ENCODE data around the gene RPS15.

The RPS15 gene

DNA sequence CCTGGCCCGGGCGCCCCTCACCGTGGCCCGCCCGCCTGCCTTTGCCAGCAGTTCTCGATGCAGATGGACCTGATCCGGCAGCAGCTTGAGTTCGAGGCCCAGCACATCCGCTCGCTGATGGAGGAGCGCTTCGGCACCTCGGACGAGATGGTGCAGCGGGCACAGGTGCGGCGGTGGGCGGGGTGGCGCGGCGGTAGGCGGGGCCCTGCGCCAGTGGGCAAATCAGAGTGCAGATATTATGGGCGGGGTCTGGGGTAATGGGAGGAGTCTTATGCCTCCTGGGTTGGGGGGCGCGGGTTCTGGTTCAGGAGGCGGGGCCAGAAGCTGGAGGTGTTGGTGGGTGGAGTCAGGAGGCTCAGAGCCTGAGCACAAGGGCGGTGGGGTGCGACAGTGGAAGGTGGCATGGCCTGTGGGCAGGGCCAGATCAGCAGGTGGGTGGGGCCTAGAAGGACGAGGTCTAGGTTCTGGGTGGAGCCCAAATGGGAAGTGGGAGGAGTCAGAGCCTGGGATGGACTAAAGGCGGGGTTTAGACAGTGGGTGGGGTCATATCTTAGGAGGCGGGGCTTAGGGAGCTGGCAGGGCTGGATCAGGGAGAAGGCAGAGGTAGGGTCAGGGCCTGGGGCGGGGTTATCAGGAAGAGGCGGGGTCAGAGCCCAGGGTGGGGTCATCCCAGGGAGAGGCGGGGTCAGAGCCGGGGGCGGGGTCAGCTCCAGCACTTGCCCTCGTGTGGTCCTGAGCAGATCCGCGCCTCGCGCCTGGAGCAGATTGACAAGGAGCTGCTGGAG is 17.3 kb downstream of the RPS15 start:
- DNase-seq, result no peak

DNA sequence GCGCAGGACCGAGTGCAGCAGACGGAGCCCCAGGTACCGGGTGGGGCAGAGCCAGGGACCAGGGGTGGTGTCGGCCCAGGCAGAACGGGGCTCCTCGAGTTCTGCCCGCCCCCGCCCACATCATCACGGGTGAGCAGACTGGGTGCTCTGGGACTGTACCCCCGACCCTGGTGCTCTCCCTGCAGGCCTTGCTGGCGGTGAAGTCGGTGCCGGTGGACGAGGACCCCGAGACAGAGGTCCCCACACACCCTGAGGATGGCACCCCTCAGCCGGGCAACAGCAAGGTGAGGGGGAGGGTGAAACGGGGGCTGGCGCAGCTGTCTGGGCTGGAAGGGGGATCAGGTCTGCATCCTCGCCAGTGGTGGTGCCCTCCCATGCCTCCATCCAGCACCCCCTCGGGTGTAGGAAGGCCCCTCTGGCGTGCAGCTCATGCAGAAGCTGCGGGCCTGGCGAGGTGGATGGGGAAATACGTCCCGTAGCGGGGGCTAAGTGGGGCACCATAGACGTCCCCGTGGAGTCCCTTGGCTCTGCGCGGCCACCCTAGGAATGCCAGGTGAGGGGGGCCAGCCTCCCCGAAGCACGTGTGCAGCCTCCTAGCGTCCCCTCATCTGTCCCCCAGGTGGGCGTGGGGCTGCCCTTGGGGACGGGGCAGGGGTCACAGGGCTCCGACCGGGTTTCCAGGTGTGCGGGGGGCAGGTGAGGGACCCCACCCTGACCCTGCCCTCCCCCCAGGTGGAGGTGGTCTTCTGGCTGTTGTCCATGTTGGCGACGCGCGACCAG is 18.1 kb downstream of the RPS15 start:
- no peak for DNase-seq

DNA sequence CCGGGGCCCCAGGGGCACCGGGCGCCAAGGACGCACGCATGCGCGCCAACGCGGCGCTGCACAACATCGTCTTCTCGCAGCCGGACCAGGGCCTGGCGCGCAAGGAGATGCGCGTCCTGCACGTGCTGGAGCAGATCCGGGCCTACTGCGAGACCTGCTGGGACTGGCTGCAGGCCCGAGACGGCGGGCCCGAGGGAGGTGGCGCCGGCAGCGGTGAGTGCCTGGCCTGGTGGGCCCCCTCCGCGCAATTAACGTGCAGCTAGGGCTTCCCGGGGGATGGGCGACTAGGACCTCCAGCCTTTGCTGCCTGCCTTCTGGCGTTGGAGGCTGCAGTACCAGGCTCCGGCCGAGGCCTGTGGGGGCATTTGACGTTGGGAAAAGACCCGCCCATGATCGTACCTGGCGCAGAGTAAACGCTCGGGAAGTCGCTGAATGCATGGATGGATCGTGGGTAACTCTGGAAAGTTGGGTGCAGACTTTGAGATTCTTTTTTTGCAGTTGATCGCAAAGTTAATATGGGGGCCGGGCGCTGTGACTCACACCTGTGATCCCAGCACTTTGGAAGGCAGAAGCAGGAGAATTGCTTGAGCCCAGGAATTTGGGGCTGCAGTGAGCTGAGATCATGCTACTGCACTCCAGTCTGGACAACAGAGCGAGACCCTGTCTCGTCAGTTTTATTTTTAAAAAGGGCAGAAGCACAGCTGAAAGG is 19.0 kb downstream of the RPS15 start:
- no peak for DNase-seq

DNA sequence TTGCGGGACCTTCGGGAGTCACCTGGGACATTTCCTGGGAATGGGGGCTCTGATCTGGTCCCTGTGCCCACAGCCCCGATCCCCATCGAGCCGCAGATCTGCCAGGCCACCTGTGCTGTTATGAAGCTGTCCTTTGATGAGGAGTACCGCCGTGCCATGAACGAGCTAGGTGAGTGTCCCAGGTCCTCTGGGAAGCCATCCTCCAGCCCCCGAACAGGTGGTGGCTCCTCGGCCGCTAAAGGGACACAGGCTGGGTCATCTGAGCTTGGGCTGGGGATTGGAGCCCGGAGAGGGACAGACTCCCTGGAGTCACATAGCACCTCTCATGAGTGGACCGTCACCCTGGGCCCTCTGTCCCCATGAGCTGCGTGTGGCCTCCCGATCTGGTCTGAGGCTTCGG is 19.7 kb downstream of the RPS15 start:
- no peak for DNase-seq

DNA sequence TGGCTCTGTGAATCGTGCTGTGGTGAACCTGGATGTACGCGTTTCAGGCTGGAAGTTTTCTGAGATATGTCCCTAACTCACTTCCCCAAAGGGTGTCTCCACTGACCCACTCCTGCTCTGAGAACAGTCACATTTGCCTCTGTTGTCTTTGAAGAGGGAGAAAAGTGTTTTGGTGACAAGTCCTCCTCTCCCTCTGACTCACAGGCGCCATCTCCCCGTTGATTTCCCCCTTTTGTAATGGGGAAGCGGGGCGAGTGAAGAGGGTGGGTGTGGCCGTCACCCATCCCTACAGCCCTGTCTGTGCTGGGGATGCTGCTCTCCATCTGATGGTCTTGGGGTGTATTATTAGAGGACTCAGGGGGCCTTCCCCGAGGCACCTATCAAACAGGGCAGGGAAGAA is 21.3 kb downstream of the RPS15 start:
- DNase-seq, result no peak

DNA sequence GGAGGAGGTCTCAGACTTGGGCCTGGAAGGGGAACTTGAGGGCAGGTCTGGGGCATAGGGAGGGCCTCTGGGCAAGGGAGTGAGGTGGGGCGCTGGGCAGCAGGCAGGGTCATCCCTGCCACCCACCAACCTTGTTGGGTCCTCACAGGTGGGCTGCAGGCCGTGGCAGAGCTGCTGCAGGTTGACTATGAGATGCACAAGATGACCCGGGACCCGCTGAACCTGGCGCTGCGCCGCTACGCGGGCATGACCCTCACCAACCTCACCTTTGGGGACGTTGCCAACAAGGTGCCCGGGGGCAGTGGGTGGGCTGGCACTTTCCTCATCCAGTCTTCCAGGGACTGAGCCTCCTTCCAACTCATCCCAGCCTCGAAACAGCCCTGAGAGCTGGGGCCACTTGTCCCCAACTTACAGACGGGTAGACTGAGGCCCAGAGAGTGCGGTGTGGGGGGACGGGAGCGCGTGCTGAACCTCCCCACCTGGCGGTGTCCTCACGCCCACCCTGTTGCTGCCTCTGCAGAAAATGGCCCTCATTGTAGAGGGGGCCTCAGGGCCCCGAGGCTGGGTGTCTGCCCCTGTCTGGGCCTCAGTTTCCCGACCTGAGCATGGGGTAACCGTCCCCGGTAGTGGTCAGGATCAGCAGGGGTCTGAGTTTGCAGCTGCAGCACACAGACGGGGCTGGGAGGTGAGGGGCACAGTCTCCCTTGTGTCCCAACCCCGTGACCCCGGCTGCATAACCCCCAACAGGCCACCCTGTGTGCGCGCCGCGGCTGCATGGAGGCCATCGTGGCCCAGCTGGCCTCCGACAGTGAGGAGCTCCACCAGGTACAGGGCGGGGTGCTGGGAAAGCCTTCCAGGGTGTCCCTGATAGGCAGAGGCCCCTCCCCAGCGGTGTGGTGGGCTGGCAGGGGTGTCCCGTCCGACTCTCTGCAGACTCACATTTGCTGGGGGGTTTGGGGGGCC is 22.1 kb downstream of the RPS15 start:
- no peak for DNase-seq

DNA sequence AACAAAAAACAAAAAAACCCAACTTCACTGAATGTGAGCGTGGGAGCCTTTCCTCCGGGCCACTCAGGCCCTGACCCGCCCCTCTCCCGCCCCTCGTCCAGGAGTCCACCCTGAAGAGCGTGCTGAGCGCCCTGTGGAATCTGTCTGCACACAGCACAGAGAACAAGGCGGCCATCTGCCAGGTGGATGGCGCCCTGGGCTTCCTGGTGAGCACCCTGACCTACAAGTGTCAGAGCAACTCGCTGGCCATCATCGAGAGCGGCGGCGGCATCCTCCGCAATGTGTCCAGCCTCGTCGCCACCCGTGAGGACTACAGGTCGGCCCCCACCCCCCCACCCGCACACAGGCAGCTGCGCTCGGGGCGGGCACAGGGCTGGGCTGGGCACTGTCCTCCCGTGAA is 23.7 kb downstream of the RPS15 start:
- DNase-seq, result no peak

DNA sequence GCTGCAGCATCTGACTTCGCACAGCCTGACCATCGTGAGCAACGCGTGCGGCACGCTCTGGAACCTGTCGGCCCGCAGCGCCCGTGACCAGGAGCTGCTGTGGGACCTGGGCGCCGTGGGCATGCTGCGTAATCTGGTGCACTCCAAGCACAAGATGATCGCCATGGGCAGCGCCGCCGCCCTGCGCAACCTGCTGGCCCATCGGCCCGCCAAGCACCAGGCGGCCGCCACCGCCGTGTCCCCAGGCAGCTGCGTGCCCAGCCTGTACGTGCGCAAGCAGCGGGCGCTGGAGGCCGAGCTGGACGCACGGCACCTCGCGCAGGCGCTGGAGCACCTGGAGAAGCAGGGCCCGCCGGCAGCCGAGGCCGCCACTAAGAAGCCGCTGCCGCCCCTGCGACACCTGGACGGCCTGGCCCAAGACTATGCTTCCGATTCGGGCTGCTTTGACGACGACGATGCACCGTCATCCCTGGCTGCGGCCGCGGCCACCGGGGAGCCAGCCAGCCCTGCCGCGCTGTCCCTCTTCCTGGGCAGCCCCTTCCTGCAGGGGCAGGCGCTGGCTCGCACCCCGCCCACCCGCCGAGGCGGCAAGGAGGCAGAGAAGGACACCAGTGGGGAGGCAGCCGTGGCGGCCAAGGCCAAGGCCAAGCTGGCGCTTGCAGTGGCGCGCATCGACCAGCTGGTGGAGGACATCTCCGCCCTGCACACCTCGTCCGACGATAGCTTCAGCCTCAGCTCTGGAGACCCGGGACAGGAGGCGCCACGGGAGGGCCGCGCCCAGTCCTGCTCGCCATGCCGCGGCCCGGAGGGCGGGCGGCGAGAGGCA is 27.2 kb downstream of the RPS15 start:
- no peak for DNase-seq

DNA sequence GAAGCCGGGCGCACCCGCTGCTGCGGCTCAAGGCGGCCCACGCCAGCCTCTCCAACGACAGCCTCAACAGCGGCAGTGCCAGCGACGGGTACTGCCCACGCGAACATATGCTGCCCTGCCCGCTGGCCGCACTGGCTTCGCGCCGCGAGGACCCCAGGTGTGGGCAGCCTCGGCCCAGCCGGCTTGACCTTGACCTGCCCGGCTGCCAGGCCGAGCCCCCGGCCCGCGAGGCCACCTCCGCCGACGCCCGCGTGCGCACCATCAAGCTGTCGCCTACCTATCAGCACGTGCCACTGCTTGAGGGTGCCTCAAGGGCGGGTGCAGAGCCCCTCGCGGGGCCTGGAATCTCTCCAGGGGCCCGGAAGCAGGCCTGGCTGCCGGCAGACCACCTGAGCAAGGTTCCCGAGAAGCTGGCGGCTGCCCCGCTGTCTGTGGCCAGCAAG is 27.8 kb downstream of the RPS15 start:
- DNase-seq, result no peak

DNA sequence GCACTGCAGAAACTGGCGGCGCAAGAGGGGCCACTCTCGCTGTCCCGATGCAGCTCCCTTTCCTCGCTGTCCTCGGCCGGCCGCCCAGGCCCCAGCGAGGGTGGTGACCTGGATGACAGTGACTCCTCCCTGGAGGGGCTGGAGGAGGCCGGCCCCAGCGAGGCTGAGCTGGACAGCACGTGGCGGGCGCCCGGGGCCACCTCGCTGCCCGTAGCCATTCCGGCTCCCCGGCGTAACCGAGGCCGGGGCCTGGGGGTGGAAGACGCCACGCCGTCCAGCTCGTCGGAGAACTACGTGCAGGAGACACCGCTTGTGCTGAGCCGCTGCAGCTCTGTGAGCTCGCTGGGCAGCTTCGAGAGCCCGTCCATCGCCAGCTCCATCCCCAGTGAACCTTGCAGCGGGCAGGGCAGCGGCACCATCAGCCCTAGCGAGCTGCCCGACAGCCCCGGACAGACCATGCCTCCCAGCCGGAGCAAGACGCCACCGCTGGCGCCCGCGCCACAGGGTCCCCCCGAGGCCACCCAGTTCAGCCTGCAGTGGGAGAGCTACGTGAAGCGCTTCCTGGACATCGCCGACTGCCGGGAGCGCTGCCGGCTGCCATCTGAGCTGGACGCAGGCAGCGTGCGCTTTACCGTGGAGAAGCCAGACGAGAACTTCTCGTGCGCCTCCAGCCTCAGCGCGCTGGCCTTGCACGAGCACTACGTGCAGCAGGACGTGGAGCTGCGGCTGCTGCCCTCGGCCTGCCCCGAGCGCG is 28.4 kb downstream of the RPS15 start:
- DNase-seq, result no peak

DNA sequence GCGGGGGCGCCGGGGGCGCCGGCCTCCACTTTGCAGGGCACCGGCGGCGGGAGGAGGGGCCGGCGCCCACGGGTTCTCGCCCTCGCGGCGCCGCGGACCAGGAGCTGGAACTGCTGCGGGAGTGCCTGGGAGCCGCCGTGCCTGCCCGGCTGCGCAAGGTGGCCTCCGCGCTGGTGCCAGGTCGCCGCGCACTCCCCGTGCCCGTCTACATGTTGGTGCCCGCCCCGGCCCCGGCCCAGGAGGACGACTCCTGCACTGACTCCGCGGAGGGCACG is 29.0 kb downstream of the RPS15 start:
- no peak for DNase-seq

DNA sequence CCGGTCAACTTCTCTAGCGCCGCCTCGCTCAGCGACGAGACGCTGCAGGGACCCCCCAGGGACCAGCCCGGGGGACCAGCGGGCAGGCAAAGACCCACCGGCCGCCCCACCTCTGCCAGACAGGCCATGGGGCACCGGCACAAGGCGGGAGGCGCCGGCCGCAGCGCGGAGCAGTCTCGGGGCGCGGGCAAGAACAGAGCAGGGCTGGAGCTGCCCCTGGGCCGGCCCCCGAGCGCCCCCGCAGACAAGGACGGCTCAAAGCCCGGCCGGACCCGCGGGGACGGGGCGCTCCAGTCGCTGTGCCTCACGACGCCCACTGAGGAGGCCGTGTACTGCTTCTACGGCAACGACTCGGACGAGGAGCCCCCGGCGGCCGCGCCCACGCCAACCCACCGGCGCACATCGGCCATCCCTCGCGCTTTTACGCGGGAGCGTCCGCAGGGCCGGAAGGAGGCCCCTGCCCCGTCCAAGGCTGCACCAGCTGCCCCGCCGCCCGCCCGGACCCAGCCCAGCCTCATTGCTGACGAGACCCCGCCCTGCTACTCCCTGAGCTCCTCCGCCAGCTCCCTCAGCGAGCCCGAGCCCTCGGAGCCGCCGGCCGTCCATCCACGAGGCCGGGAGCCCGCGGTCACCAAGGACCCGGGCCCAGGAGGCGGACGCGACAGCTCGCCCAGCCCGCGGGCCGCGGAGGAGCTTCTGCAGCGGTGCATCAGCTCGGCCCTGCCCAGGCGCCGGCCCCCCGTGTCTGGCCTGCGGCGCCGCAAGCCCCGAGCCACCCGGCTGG is 29.5 kb downstream of the RPS15 start:
- DNase-seq, result no peak

DNA sequence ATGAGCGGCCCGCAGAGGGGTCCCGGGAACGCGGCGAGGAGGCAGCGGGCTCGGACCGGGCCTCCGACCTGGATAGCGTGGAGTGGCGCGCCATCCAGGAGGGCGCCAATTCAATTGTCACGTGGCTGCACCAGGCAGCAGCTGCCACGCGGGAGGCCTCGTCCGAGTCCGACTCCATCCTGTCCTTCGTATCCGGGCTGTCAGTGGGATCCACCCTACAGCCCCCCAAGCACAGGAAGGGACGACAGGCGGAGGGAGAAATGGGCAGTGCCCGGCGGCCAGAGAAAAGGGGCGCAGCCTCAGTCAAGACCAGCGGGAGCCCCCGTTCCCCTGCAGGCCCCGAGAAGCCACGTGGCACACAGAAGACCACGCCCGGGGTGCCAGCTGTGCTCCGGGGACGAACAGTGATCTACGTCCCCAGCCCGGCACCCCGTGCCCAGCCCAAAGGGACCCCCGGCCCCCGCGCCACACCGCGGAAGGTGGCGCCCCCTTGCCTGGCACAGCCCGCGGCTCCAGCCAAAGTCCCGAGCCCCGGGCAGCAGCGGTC is 30.2 kb downstream of the RPS15 start:
- no peak for DNase-seq

DNA sequence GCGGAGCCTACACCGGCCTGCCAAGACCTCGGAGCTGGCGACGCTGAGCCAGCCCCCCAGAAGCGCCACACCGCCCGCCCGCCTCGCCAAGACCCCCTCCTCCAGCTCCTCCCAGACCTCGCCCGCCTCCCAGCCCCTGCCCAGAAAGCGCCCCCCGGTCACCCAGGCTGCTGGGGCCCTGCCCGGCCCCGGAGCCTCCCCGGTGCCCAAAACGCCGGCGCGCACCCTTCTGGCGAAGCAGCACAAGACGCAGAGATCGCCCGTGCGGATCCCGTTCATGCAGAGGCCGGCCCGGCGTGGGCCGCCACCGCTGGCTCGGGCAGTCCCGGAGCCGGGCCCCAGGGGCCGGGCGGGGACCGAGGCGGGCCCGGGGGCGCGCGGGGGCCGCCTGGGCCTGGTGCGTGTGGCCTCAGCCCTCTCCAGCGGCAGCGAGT is 30.6 kb downstream of the RPS15 start:
- peak; percentile 23 for DNase-seq

DNA sequence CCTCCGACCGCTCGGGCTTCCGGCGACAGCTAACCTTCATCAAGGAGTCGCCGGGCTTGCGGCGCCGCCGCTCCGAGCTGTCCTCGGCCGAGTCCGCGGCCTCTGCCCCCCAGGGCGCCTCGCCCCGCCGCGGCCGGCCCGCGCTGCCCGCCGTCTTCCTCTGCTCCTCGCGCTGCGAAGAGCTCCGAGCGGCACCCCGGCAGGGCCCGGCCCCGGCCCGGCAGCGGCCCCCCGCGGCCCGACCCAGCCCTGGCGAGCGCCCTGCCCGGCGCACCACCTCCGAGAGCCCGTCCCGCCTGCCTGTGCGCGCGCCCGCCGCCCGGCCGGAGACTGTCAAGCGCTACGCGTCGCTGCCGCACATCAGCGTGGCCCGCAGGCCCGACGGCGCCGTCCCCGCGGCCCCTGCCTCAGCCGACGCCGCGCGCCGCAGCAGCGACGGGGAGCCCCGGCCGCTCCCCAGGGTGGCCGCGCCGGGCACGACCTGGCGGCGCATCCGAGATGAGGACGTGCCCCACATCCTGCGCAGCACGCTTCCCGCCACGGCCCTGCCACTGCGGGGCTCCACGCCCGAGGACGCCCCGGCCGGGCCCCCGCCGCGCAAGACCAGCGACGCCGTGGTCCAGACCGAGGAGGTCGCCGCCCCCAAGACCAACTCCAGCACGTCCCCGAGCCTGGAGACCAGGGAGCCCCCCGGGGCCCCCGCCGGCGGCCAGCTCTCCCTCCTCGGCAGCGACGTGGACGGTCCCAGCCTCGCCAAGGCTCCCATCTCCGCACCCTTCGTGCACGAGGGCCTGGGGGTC is 31.3 kb downstream of the RPS15 start:
- no peak for DNase-seq

DNA sequence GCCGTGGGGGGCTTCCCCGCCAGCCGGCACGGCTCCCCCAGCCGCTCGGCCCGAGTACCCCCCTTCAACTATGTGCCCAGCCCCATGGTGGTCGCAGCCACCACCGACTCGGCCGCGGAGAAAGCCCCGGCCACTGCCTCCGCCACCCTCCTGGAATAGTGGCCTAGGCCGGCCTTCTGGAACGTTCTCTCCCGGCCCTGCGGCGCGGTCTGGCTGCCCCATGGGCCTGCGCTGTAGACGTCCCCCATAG is 31.8 kb downstream of the RPS15 start:
- DNase-seq, result no peak

DNA sequence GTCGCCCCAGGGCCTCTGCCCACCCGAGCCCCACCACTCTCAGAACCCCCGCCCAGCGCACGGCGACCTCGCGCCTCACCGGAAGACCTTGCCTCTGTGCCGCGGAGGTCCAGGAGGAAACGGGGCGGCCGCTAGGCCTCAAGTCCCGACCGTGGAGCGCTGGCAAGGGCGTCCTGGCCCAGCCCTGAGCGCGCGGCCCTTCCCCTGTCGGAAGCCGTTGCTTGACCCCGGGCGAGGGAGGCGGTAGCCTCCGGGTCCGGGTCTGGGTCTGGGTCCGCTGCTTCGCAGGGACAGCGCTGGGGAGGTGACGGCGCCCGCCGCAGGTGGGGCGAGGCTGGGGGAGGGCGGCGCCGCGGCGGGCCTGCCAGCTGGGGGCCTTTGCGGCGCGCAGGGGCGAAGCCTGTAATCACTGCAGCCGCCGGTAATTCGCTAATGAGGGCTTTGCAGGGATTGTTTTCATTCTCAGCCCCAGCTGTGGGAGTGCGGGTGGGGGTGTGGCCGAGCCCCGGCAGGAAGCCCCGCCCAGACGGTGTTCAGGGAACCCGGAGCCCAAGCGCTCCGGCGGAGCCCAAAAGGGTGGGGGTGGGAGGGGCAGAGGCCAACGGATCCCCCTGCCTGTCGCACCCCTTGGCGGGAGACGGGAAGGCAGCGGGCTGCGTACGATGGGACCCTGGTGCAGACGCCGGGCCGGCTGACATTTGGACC is 32.3 kb downstream of the RPS15 start:
- peak; percentile 77 for DNase-seq

DNA sequence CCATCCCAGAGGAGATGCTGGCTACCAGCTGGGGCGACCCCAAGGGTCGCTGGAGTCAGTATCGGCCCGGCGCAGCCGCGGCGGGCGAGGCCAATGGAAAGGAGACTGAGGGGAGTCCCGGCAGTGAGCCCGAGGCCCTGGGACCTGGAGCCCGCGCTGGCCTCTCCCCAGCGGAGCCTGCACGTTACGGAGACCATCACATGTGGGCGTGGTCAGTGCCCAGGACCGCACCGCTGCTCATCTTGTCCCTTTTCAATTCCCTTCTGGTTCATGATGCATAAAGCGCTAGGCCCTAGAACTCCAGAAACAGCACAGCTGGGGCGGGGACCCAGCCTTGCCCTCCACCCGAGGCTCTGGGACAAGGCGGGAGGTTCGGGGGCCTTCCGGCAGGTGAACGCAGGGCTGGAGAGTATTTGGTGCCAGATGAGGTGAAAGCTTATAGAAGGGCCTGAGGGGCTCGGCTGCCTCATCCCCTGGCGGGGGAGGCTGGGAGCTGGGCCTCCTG is 32.9 kb downstream of the RPS15 start:
- no peak for DNase-seq
